ENCODE results near the gene SIRT2.
"Not testable (repeated sequence)": the region's sequence is repeated elsewhere in the genome, so short reads cannot be mapped to it uniquely, and the experiment has no call there.

SIRT2 gene

DNA sequence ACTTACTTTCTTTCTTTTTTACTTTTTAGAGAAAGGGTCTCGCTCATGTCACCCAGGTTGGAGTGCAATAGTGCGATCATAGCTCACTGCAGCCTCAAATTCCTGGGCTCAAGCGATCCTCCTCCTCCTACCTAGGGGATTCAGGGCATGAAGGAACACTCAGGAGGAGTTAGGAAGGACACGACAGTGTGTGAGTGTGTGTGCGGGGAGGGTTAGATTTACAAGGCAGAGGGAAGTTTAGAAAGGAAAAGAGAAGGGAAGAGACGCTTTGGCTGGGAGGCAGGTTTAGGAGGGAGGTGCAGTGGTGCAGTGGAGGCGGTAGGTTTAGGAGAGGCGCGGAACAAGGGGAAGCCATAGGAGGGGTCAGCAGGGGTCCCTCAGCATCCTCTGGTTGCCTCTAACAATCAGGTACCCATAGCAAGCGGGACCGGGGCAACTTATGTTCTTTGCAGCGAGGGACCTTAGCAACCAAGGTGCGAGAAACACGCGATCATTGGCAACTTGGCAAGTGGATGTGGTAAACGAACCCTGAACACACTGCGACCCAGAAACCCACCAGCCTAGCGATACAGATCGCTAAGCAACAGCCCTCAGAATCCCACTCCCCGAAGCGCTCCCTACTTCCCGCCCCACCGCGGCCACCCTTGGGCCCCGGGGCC lies 501 bp downstream of the SIRT2 start:
- no peak for DNase-seq (ENCODE audit: low spot score)

DNA sequence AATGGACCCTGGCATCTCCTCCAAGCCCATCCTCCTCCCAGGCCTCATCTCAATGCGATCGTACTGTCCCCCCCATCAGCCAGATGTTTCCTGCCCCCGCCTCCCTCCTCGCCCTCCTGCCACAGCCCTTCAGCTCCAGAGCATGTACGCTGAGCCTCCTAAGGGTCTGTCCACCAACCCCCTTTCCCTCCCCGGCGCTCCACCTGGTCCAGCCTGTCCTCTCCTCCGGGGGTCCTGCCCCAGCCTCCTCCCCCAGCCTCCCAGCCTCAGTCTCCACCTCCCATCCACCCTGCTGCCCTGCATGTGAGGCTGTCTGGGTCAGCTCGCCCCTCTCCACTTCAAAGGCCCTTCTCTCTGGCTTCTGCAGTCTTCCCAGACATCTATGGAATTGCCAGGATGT lies 4.5 kb downstream of the SIRT2 start:
- no peak for DNase-seq (ENCODE audit: low spot score)

DNA sequence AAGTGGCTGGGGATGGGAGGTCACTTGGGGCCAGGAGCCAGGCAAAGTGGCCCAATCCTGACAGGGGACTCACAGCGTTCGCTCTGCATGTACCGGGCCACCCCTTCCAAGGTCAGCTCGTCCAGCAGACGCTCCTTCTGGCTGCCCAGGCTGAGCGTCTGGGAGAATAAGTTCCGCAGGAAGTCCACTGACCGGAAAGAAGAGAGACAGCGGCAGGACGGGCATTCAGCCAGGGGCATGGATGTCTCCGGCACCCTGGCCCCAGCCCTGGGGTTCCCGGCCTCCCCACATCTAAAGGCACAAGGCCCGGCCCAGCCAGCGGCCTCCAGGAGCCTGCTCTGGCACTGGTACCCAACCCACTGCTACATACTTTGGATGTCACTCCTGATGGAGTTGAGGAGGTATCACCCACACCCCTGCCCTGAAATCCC lies 6.1 kb downstream of the SIRT2 start:
- DNase-seq (ENCODE audit: low spot score) = peak; percentile 85

DNA sequence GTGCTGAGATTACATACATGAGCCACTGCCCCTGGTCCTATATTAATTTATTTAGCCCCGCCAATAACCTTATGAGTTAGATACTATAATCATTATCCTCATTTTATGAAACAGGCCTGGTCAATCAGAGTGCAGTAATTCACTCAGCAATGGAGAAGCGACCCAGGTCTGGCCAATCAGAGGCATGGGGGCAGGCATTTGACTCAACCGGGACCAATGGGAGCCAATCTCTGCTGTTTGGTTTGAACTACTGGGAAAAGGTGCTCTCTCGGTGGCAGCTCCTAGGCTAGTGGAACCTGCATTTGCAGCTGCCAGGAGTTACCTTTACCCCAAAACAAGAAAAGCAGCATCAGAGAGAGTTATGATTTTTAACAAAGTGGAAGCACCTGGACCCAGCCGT lies 6.6 kb downstream of the SIRT2 start:
- peak; percentile 24 for DNase-seq (ENCODE audit: low spot score)

DNA sequence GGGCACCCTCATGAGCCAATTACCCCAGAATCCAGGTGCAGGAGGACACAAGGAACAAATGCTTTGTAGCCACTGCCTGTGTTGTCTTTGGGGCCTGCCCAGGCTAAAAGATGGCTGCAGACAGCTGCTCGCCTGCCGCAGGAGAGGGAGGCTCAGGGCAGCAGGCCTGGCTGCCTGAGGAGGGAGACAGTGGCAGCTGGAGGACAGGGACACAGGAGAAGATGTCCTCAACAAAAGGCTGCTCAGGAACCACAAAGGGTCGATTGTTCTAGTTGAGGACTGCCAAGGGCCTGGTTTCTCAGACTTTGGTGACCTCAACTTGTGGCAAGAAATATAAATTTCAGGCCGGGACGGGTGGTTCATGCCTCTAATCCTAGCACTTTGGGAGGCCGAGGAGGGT lies 7.6 kb downstream of the SIRT2 start:
- DNase-seq (ENCODE audit: low spot score) = no peak

DNA sequence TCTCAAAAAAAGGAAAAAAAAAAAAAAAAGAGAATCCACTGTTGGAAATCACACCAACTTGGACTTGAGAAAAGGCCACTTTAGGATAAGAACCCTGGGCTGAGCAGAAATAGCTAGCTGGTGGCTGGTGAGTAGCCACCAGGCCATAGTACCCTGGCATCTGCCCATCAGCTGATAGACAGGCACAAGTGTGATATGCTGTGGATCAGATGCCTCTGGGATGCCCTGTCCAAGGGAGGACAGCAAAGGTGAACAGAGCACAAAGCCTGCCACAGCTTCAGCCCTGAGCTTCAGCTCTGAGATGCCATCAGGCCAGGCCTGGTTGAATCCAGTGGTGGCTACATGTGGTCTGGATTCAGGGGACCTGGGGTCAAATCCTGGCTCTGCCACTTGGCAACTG lies 8.7 kb downstream of the SIRT2 start:
- no peak for DNase-seq (ENCODE audit: low spot score)

DNA sequence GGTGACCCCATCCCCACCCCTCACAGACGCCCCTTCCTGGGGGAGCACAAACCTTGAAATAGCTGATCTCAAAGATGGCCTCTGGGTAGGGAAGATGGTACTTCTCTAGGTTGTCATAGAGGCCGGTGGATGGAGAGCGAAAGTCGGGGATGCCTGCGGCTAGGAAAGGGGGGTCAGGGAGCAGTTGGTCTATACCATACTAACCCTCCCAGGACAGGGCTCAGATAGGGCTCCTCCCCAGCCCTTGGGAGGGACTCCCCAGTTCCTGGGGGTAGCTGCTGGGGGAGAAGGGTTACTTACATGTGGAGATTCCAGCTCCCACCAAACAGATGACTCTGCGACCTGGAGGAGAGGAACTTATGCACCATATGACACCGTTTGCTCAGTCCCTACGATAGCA lies 9.6 kb downstream of the SIRT2 start:
- DNase-seq (ENCODE audit: low spot score) = no peak

DNA sequence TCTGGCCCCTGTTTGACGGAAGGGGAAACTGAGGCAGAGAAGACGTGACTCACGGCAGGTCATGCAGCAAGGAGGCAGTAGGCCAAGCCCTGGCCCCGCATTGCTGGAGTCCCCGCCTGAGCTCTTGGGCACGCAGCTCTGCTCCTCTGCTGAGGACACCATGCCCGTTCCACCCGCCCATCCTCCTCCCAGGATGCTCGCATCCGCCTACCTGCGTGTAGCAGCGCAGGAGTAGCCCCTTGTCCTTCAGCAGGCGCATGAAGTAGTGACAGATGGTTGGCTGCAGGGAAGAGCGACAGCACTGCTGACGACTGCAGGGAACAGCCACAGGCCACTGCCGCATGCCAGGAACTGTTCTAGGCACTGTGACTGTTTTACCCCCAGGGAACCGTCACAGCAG lies 10.5 kb downstream of the SIRT2 start:
- no peak for DNase-seq (ENCODE audit: low spot score)

DNA sequence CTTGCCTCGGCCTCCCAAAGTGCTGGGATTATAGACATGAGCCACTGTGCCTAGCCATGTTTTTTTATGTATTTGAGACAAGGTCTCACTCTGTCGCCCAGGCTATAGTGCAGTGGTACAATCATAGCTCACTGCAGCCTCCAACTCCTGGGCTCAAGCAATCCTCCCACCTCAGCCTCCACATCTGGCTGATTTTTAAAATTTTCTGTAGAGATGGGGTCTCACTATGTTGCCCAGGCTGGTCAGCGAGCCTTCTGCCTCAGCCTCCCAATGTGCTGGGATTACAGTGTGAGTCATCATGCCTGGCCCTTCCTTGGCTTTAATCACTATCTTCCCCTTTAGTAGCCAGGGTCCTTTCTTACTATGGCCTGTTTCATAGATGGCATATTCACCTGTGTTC lies 14.7 kb downstream of the SIRT2 start:
- DNase-seq (ENCODE audit: low spot score) = not testable (repeated sequence)

DNA sequence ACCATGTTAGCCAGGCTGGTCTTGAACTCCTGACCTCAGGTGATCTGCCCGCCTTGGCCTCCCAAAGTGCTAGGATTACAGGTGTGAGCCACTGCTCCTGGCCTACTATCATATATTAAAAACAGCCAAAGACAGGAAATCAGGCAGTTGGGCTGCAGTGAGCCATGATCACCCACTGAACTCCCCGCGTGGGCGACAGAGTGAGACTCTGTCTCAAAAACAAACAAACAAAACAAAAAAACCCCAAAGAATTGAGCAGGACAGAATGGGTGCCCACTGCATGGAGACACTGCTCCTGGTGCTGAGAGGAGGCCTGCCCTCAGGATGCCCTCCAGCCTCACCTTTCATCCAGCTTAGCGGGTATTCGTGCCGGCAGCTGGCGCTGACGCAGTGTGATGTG lies 16.1 kb downstream of the SIRT2 start:
- no peak for DNase-seq (ENCODE audit: low spot score)

DNA sequence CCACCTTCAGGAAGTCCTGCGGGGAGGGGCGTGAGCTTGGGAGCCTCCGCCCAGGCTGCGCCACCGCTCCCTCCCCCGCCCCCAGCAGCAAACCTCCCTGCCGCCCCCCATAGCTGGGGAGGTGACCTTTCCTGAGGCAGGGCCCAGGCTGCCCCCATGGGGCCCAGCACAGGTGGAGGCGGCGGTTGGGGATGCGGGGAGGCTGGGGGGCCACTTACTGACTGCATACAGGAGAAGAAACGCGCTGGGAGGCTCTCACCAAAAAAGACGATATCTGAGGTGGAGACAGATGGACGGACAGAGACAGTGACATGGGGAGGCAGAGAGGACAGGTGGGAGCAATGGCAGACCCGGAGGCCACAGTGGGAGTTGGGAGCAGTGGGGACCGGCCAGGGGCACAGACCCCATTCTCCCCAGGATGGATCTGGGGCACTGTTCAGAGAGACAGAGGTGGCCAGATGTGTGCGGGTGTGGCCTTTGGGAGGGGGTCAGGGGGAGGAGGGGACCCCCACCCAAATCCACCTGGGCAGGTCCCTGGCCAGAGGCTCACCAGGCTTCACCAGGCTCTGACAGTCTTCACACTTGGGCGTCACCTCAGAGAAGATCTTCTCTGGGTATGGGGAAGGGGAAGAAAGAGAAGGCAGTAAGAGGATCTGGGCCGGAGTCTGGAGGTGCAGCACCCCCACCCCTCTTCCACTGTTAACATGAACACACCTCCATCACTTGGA lies 18.4 kb downstream of the SIRT2 start:
- DNase-seq (ENCODE audit: low spot score) = no peak

DNA sequence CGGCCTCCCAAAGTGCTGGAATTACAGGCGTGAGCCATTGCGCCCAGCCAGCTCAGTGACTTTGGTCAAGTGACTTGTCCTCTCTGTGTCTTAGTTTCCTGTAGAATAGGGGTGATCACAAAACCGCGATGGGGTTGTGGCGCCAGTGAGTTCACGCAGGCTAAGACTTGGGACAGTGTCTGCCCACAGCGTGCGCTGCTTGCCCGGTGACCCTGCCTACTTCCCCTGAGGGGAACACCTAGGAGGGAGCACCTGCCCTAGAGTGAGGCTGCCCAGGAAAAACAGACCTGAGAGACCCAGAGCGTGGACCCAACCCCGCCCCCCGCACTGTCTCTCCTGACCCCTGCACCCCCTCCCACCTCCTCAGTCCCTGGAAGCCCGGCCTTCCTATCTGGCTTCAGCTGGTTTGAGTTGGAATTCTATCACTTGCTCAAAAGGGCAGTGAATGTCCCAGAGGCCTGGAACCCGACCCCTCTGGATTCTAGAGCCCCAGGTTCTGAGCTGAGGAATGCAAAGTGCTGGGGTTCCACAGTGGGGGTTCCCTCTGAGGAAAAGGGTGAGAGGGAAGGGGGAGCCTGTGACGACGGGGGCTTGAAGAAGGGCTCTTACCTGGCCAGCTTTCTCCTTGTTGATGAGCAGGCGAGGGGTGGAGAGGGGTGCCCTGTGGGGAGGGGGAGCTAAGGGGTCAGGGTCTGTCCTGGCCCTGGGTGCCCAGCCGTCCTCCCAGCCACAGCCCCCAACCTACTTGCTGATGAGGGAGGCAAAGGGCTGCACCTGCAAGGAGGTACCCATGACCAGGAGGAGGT lies 19.1 kb downstream of the SIRT2 start:
- DNase-seq (ENCODE audit: low spot score) = no peak

DNA sequence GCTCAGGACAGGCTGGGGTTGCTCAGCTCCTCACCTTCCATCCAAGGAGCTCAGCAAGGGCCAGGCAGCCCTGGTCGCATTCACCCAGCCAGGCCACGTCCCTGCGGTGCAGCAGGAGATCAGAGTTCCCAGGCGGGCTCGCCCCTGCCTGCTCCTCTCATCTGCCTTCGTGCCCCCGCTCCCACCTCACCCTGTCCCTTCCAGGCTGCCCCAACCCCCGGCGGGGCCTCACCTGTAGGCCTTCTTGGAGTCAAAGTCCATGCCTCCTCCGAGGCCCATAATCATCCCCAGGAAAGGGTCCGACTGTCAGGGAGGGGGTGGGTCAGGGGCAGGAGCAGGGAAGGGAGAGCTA lies 20.0 kb downstream of the SIRT2 start:
- no peak for DNase-seq (ENCODE audit: low spot score)

DNA sequence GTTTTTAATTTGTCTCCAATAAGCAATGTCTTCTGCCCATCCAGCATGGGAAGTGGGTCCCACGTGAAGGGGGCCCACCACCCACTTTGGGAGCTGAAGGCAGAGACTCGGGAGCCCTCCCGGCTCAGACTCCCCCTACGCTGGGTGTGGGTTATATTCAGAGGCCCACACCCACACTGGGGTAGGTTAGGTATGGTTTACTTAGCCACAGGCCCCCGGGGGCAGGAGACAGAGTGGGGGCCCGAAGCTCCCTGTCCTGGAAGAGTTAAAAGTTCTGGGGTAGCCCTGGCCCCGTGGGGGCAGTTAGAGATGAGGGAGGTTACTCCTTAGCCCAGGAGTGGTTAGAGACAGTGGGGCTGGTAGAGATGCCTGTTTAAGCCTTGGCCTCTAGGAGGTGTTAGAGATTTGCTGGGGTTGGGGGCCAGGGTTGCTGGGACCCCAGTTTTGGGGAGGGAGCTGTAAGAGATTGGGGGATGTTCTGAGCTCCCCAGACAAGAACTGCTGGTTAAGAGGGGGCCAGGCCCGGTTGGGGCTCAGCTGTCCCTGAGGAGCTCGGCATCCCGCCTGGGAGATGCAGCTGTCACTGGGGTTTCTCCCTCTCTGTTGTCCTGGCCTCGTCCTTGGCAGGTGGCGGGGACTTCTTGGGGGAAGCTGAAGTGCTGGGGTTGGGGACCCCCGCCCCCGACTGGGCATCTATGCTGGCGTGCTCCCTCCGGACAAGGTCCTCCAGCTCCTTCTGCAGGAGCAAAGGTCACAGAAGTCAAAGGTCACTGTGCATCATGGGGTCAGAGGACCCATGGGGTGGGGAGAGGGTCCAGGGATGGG lies 20.6 kb downstream of the SIRT2 start:
- DNase-seq (ENCODE audit: low spot score) = no peak

DNA sequence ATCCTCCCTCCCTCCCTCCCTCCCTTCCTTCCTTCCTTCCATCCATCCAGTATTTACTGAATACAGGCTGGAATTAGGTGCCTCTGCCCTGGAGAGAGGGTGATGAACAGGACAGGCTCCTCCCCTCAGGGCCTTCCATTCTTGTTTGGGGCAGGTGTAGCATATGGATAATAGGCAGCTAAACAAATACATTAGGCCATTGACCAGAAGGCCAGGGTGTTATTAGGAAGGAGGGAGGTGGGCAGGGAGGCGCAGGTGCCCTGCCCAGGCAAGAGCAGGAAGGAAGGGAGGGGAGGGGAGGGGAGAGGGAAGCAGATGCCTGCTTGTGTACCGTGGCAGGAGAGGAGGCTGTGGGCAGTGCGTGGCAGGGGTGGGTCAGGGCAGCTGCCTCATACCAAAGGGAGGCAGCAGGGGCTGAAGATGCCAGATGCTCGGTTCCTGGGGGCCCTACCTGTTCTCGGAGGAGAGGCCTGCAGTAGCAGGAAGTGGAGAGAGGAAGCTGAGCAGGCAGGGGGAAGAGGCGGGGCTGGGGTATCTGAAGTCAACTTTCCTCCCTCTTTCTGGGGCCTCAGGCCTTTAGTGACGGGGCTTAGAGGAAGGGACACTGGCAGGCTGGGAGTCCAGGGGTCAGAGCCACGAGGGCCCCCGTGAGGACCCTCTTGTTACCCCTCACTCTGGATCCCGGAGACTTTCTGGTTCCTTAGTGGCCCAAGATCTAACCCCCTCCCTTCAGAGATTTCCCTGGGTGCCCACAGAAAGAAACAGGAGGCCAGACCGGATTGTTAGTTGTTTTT lies 21.4 kb downstream of the SIRT2 start, which contains the start of gene RINL:
TSS of gene RINL (minus strand) at position 495 of the 794 bp plus-strand sequence. CDS start 1,533 bp downstream, outside the sequence.
- DNase-seq (ENCODE audit: low spot score) = no peak

DNA sequence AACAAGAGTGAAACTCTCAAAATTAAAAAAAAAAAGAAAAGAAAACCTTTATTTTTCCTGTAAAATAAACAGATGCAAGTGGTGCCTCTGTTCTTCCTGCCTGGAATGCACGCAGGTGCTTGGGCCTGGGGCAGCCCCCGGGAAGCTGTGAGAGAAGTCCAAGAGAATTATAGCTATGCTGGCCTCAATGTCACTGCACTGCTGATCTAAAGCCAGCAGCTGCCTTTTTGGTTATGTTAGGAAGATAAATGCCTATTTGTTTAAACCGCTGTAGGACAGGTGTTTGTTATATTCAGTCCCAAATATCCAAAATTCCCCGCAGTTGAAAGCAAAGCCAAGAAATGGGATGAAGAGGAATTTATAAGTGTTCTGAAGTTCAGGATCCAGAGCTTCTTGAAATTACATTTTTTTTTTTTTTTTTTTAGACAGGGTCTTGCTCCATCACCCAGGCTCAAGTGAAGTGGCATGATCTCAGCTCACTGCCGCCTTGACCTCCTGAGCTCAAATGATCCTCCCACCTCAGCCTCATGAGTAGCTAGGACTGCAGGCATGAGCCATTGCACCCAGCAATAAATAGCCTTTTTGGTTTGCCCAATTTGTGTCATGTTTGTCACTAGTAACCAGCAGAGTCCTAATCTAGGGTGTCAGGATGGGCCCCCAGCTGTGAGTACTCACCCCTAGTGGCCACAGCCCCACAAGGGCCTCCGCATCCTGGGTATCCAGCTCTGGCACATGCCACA lies 23.6 kb downstream of the SIRT2 start:
- no peak for DNase-seq (ENCODE audit: low spot score)

DNA sequence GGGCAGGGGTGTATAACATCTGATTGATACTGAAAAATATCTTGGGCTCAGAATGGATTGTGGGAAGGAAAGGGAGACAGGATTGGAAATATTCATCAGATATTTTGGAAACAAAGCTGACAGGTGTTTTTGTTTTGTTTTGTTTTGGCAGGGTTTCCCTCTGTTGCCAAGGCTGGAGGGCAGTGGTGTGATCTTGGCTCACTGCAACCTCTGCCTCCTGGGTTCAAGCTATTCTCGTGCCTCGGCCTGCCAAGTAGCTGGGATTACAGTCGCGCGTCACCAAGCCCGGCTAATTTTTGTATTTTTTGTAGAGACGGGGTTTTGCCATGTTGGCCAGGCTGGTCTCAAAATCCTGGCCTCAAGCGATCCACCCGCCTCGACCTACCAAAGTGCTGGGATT lies 26.0 kb downstream of the SIRT2 start:
- not testable (repeated sequence) for DNase-seq (ENCODE audit: low spot score)

DNA sequence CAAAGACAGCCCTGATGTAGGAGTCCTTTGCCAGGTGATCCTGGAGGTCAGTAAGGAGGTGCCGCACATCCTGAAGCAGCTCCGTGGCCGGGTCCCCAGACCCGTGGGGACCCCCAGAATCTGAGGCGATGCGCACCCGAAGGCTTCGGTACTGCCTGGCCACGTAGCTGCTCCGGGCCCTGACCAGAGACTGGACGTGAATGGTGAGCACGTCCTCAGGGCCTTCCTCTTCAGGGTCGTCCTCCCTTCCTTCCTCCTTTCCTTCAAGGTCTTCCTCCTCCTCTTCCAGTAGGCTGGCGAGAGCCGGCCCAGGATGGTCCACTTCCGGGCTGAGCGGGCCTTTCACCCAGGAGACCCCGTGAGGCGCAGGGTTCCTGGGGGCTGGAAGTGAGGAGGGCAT lies 28.8 kb downstream of the SIRT2 start:
- DNase-seq (ENCODE audit: low spot score) = no peak

DNA sequence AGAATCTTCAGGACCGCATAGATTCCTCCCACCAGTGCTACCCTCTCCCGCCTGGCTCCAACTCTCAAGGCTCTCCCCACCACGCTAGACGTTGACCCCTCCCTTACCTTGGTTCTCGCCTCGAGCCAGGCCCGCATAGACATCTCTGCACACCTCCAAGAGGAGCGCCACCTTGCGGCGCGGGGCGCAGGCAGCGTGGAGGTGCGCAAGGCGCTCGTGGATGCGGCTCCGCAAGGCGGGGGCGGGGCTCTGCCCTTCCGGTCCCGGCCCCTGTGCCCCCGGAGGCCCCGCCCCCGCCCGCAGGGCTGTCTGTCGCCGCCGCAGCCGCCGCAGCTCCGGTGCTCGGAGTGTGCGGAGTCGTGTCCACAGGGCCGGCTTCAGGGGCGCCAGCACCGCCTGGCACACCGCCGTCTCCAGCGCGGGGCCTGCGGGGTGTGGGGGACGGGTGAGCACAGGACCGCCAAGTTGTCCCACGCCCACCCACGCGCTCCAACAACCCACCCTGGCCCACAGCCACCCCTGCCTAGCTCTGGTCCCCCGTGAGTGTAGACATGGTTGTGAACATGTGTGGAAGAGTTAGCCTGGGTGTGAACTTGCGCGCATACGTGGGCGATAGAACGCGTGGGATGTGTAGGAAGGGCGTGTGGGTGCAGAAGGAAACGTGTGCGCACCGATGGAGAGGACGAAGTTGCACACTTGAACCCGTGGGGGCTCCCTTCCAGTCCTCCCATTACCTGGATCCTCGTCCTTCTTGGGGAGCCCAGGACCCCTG lies 29.4 kb downstream of the SIRT2 start:
- peak; percentile 49 for DNase-seq (ENCODE audit: low spot score)
